Caco-2 (cell line): Measurements from ENCODE around the gene DGKG. TPM values are rescaled to one million over a fixed set of nuclear protein-coding genes. Genes with fewer than 3 reads are reported as not detected.

Experiments
- BruUV-seq: library from RNA; stranded (reverse); fragments of 400-500 nt; replicated peaks from 2 replicates; lab custom pipeline; 2021; lab: Mats Ljungman, UMichigan
- CTCF ChIA-PET: fragments of 300-600 bp; sonication (Branson Sonifier 250); formaldehyde crosslinking; loops from one replicate; lab custom pipeline; 2022; ENCODE audit warnings: antibody characterized with exemption; lab: Charles Lee
- POLR2A ChIA-PET: fragments of 300-600 bp; sonication (Branson Sonifier 250); formaldehyde crosslinking; loops from one replicate; lab custom pipeline; 2022; ENCODE audit warnings: antibody characterized with exemption; lab: Charles Lee
- DNase-seq, 2 experiments: peaks; one replicate each; pipeline versions ENCODE4 v3.0.0 to v3.0.0-alpha.2; 2020 to 2022
- H3K27me3 ChIP-seq: replicated peaks from 2 replicates; pipeline ENCODE4 v1.6.0; 2011; ENCODE audit warnings: low read length; ENCODE audit not compliant: control insufficient read depth, insufficient read depth
- H3K36me3 ChIP-seq: 2 replicates; pipeline ENCODE4 v1.5.1; 2011; ENCODE audit warnings: low read length; ENCODE audit not compliant: control insufficient read depth, insufficient read depth
- H3K4me1 ChIP-seq: fragments of 250-450 bp; sonication (Bioruptor Pico); 2 replicates; pipeline ENCODE4 v1.5.1; 2020; ENCODE audit warnings: mild to moderate bottlenecking
- H3K4me3 ChIP-seq: 2 replicates; pipeline ENCODE4 v1.5.1; 2011; ENCODE audit warnings: low read depth, mild to moderate bottlenecking, control low read depth, low read length
- H3K9me3 ChIP-seq: fragments of 250-450 bp; sonication (Bioruptor Pico); 2 replicates; pipeline ENCODE4 v1.5.1; 2020; ENCODE audit warnings: mild to moderate bottlenecking, moderate library complexity
- H3K27ac Mint-ChIP-seq: one replicate; pipeline ENCODE4 v1.8.0; 2022; ENCODE audit warnings: mixed read lengths; ENCODE audit not compliant: unreplicated experiment
- H3K27me3 Mint-ChIP-seq: one replicate; pipeline ENCODE4 v1.8.0; 2022; ENCODE audit warnings: mixed read lengths; ENCODE audit not compliant: insufficient read depth, unreplicated experiment
- H3K36me3 Mint-ChIP-seq: one replicate; pipeline ENCODE4 v1.8.0; 2022; ENCODE audit warnings: mild to moderate bottlenecking, mixed read lengths; ENCODE audit not compliant: insufficient read depth, unreplicated experiment
- H3K4me1 Mint-ChIP-seq: one replicate; pipeline ENCODE4 v1.8.0; 2022; ENCODE audit warnings: low read depth, mixed read lengths; ENCODE audit not compliant: unreplicated experiment
- H3K4me3 Mint-ChIP-seq: one replicate; pipeline ENCODE4 v1.8.0; 2022; ENCODE audit warnings: mild to moderate bottlenecking, moderate library complexity, mixed read lengths; ENCODE audit not compliant: unreplicated experiment
- H3K9me3 Mint-ChIP-seq: one replicate; pipeline ENCODE4 v1.8.0; 2022; ENCODE audit warnings: mixed read lengths; ENCODE audit not compliant: unreplicated experiment
- intact Hi-C: fragments of 100-400 bp; cut with micrococcal nuclease; formaldehyde crosslinking; loops from one replicate; pipeline ENCODE4 v1.10.0; 2022; ENCODE audit not compliant: unreplicated experiment
- total RNA-seq: library from RNA; stranded (reverse); gene quantifications from 2 replicates; pipeline ENCODE4 v1.2.3, GENCODE V29; 2022
- TF ChIP-seq, protein P1 (sequence below), 2 experiments: fragments of 200-600 bp in 1 of 2; IDR thresholded peaks; 1 replicate in 1 of 2; 2 replicates in 1 of 2; pipeline versions ENCODE4 v1.5.1 to v1.8.0; 2011 to 2022; ENCODE audit warnings: antibody characterized with exemption in 1 of 2, control low read depth in 1 of 2, inconsistent platforms in 1 of 2, low read depth in 1 of 2, low read length in 1 of 2, mild to moderate bottlenecking in 1 of 2, moderate library complexity in 1 of 2; ENCODE audit not compliant: insufficient read depth in 1 of 2, severe bottlenecking in 1 of 2, unreplicated experiment in 1 of 2

Gene DGKG
- total RNA-seq, 1 experiment from 2014 or later: 0.32 TPM

DNA sequence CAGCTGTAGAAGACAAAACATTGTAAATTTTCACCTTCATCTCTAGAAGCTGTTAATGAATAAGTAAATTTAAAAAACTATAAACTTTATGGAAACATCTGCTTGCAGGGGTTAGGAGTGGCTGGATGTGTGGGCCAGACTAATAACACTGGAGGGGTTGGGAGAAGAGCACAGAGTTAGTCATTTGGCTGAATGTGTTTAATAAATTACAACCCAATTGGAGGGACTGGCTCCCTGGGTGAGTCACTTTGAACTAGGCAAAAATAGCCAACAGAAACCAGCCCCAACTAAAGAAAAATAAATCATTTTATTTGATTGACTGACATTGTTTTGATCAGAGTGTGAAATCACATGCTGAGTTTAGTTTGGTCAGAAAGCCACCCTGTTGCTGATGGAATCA is 21.8 kb downstream of the DGKG start:
- H3K4me1 Mint-ChIP-seq: no peaks in the 10 kb centered on the region
- ChIA-PET POLR2A (no interaction called here), CTCF (no interaction called here)
- H3K4me3 Mint-ChIP-seq: no peak overlapping the region
- no peak overlapping the region for H3K27ac Mint-ChIP-seq
- no peaks in the 10 kb centered on the region for H3K9me3 Mint-ChIP-seq
- no peak overlapping the region for H3K4me3 ChIP-seq
- TF ChIP-seq, protein P1, sequence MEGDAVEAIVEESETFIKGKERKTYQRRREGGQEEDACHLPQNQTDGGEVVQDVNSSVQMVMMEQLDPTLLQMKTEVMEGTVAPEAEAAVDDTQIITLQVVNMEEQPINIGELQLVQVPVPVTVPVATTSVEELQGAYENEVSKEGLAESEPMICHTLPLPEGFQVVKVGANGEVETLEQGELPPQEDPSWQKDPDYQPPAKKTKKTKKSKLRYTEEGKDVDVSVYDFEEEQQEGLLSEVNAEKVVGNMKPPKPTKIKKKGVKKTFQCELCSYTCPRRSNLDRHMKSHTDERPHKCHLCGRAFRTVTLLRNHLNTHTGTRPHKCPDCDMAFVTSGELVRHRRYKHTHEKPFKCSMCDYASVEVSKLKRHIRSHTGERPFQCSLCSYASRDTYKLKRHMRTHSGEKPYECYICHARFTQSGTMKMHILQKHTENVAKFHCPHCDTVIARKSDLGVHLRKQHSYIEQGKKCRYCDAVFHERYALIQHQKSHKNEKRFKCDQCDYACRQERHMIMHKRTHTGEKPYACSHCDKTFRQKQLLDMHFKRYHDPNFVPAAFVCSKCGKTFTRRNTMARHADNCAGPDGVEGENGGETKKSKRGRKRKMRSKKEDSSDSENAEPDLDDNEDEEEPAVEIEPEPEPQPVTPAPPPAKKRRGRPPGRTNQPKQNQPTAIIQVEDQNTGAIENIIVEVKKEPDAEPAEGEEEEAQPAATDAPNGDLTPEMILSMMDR (IDR thresholded peaks at IDR 0.05; ENCODE audit: insufficient read depth in 1 of 2, low read depth in 1 of 2, low read length in 1 of 2, severe bottlenecking in 1 of 2, unreplicated experiment in 1 of 2): no peak
- no peaks in the 10 kb centered on the region for H3K27me3 ChIP-seq
- H3K36me3 ChIP-seq: no peaks in the 10 kb centered on the region
- H3K27me3 Mint-ChIP-seq: peaks cover 10% of the 10 kb centered on the region
- H3K4me1 ChIP-seq: no peaks in the 10 kb centered on the region
- BruUV-seq: no TSS peak
- DNase-seq: no peak
- intact Hi-C loops: no loop called here
- H3K9me3 ChIP-seq: no peaks in the 10 kb centered on the region
- H3K36me3 Mint-ChIP-seq: no peaks in the 10 kb centered on the region

GRCh38 chr3:186339180-186339918 is 22.7 kb downstream of the DGKG start:
- no peaks in the 10 kb centered on the region for H3K36me3 ChIP-seq
- H3K27me3 Mint-ChIP-seq: peaks cover 10% of the 10 kb centered on the region
- no peak overlapping the region for H3K4me3 ChIP-seq
- H3K4me1 Mint-ChIP-seq: no peaks in the 10 kb centered on the region
- ChIA-PET POLR2A (no interaction called here), CTCF (no interaction called here)
- no peak overlapping the region for H3K4me3 Mint-ChIP-seq
- H3K9me3 ChIP-seq: no peaks in the 10 kb centered on the region
- H3K36me3 Mint-ChIP-seq: no peaks in the 10 kb centered on the region
- H3K27me3 ChIP-seq: no peaks in the 10 kb centered on the region
- H3K4me1 ChIP-seq: no peaks in the 10 kb centered on the region
- no TSS peak for BruUV-seq
- no peak overlapping the region for H3K27ac Mint-ChIP-seq
- no peak for DNase-seq
- intact Hi-C loops: no loop called here
- TF ChIP-seq, protein P1 (IDR thresholded peaks at IDR 0.05; ENCODE audit: insufficient read depth in 1 of 2, low read depth in 1 of 2, low read length in 1 of 2, severe bottlenecking in 1 of 2, unreplicated experiment in 1 of 2): no peak
- H3K9me3 Mint-ChIP-seq: no peaks in the 10 kb centered on the region

DNA sequence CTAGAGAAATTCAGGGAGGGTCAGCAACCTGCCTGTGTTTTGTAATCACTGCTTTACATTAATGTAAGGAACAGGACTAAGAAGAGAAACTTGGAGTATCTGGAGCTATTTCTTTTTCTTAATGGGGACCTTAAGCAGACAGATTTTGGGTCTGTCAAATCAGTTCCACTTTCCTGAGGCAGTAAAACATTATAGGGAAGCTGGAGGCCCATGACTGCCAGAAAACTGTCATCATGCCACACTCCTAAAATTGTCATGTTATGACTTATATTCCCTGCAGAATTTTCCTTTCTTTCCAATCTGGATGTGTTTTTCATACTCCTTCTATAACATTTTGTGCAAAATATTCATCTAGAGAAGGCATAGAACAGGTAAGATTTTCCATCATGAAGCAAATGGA is 28.8 kb downstream of the DGKG start:
- Mint-ChIP-seq H3K36me3 (no peaks in the 10 kb centered on the region), H3K27ac (no peak overlapping the region), H3K4me1 (no peaks in the 10 kb centered on the region), H3K4me3 (no peak overlapping the region), H3K9me3 (no peaks in the 10 kb centered on the region), H3K27me3 (peaks cover 9% of the 10 kb centered on the region)
- TF ChIP-seq, protein P1 (IDR thresholded peaks at IDR 0.05; ENCODE audit: insufficient read depth in 1 of 2, low read depth in 1 of 2, low read length in 1 of 2, severe bottlenecking in 1 of 2, unreplicated experiment in 1 of 2): no peak
- Histone ChIP-seq H3K9me3 (no peaks in the 10 kb centered on the region), H3K27me3 (no peaks in the 10 kb centered on the region), H3K36me3 (no peaks in the 10 kb centered on the region), H3K4me3 (no peak overlapping the region), H3K4me1 (no peaks in the 10 kb centered on the region)
- DNase-seq: no peak
- intact Hi-C loops: no loop called here
- POLR2A ChIA-PET: interaction anchor here (0.5 kb wide), 1 partner anchor 25 kb away, joined by 5 read pairs; no protein-coding TSS in a partner anchor
- no TSS peak for BruUV-seq
- CTCF ChIA-PET: no interaction called here
